AML-193 (cell line): ENCODE results near the gene COMMD9.

Source experiments
- DNase-seq, 2 experiments: peaks; one replicate each; lab custom pipeline; 2025; lab: John Stamatoyannopoulos, UW

Gene COMMD9

GRCh38 chr11:36222831-36223635 is 66.2 kb downstream of the COMMD9 start:
- DNase-seq = no peak
